Mammary epithelial cell (primary cell): Measurements from ENCODE around the gene HPS1.

Experiments used
- CTCF ChIP-seq, 2 donors: IDR thresholded peaks in 1 of 2; conservative IDR thresholded peaks in 1 of 2; 2 replicates each; pipeline ENCODE4 v1.5.1; 2011 to 2012; ENCODE audit warnings: inconsistent platforms in 2 of 2, low read length in 2 of 2, mild to moderate bottlenecking in 2 of 2, control low read depth in 1 of 2, low read depth in 1 of 2; ENCODE audit not compliant: insufficient read depth in 1 of 2; ENCODE audit errors: extremely low read depth in 1 of 2
- EZH2 ChIP-seq: IDR thresholded peaks from 2 replicates; pipeline ENCODE4 v1.6.1; 2012; ENCODE audit warnings: low read length, inconsistent platforms, borderline replicate concordance

GRCh38 chr10:98433881-98434732 lies 12.6 kb downstream of the HPS1 start:
- TF ChIP-seq CTCF (conservative IDR thresholded peaks at IDR 0.05 in 1 of 2, IDR thresholded peaks at IDR 0.05 in 1 of 2; ENCODE audit: extremely low read depth in 1 of 2, insufficient read depth in 1 of 2, low read depth in 1 of 2, low read length in 2 of 2), result no peak
- TF ChIP-seq EZH2, result no peak
